Subcutaneous preadipocyte (primary cell): ENCODE results near the gene SRMS. TPM values are rescaled to one million over a fixed set of nuclear protein-coding genes. Genes with fewer than 3 reads are reported as not detected.

Source experiments
- total RNA-seq: library from RNA; depleted of rRNA; stranded (reverse); fragments of >200 nt; gene quantifications from 2 replicates; pipeline ENCODE4 v1.2.3, GENCODE V29; 2012

The SRMS gene
- total RNA-seq: not detected in 2 replicates

DNA sequence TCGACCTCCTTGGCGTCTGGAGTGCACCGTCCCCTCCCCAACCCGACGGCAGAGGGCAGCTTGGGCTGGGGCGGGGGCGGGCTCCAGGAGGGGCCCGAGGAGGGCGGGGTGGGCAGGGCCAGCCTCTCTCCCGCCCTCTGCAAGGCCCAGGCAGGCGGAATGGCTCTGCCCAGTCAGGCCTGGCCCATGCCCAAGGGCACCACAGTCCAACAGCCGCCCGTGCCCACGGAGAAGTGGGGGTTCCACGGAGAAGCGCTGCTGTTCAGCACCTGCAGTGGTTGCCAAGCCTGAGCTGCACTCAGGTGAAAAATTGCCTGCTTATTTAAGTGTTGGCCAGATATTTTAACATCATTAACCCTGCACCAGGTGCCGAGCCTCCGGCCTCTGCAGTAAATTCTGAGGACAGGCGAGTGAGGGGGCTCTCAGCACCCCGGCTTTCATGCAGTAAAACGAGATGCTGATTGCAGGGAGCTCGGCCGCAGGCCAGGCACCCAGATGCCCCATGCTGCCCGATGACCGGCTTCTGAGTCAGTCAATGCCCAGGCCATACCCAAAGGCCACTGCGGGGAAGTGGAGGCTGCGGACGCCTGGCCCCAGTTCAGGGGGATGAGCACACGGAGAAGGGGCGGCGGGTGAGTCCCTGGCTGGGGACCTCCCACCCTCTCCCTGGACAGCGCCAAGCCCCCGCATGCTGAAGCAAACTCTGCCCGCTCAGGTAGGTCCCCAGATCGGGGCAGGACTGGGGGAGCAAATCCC is at the start of gene SRMS:
Gene SRMS (minus strand): TSS at position 25 of the 756 bp plus-strand sequence. CDS start 286 bp downstream, outside the sequence.

DNA sequence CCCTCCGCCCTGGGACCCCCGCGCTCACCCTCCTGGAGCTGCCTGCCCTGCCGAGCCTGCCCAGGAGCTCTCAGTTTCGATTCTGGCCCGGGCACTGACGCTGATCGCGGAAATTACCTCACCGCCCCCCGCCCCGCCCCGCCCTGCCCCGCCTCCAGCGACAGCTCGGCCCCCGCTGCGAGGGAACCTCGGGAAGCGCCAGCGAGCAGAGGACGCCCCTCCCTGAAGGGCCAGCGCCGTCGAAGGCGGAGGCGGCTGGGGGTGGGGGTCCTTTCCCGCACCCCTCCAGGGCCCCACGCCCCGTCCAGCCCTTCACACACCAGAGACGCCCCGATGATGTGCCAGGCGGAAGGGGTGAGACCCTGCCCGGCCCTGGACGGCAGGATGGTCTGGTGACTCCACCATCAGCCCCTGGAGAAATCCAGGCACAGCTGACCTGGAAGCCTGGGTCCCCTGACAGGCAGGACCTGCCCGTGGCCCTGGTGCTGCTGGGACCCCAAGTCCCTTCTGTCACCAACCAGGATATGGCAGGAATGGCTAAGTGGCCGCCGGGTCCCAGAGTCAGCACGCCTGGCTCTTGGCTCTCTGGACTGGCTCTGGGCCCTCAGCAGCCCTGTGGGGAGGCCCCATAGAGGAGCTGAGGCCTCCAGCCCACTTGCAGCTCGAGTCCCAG is 26.7 kb upstream of the SRMS start, which contains the start of gene HELZ2:
Gene HELZ2 (minus strand): TSS at position 84 of the 673 bp plus-strand sequence. CDS start 1,854 bp downstream, outside the sequence.

GRCh38 chr20:63553933-63554290 is 6.4 kb upstream of the SRMS start, which contains the start of gene FNDC11:
TSS of gene FNDC11 (plus strand) at chr20:63554159. CDS start at chr20:63555664, 1,505 bp downstream.

GRCh38 chr20:63536997-63537524 is 10.5 kb downstream of the SRMS start, which contains the start of gene PTK6:
TSS of gene PTK6 (minus strand) at chr20:63537376. CDS start at chr20:63537314, 62 bp downstream.

DNA sequence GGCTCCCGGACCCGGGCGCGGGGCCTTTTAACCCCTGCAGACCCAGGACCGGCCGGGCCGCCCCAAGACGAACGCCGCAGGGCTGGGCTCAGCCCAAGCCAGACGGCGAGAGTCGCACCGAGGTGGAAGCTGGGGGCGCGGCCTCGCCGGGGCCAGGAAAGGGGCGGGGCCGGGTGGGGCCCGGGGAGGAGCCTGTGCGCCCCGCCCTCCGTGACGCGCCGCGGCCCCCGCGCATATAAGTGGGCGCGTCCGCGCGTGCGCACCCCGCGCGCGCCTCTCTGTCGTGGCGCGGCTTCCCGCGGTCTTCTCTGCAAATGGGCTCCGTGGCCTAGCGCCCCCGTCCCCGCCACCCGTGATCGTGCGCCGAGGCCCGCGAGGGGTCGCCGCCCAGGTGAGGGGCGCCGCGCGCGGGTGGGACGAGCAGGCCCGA is 27.0 kb downstream of the SRMS start, which contains the start of gene PPDPF:
Gene PPDPF (plus strand): TSS at position 262 of the 430 bp plus-strand sequence. CDS start 544 bp downstream, outside the sequence.

DNA sequence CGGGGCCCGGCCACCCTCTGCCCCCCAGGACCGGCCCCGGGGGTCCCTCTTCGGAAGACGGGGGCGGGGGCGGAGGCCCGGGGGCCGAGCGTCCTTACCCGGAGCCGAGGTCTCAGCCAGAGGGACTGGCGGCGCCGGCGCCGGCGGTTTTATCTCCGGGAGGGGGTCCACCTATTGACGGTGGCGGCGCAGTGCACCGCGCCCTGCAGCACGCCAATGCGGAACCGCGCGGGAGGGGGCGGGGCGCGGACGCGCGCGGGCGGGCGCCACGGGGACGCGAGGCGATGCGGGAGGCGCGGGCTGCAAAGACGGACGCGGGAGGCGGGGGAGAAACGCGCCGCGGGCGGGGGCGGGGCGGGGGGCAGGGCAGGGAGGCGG is 48.6 kb downstream of the SRMS start, which contains the start of gene EEF1A2:
Gene EEF1A2 (minus strand): TSS at position 124 of the 378 bp plus-strand sequence. CDS start 1,320 bp downstream, outside the sequence.

Other genes starting within 250 kb of the SRMS start
- gene CHRNA4, start 186.4 kb downstream of the SRMS start, total RNA-seq: not detected in 2 replicates
- gene KCNQ2, start 75.1 kb downstream of the SRMS start, total RNA-seq: not detected in 2 replicates
- not detected in 2 replicates for gene EEF1A2, start 48.7 kb downstream of the SRMS start, total RNA-seq
- 58.6 and 66.9 TPM in 2 replicates for gene PPDPF, start 27.0 kb downstream of the SRMS start, total RNA-seq
- under 0.01 TPM in 1 of 2 replicates, not detected in the other for gene PTK6, start 10.4 kb downstream of the SRMS start, total RNA-seq
- 0.20 and 0.37 TPM in 2 replicates for gene FNDC11, start 6.4 kb upstream of the SRMS start, total RNA-seq
- gene HELZ2, start 26.5 kb upstream of the SRMS start, total RNA-seq: 21.3 and 35.6 TPM in 2 replicates
- 6.6 and 12.1 TPM in 2 replicates for gene GMEB2, start 79.4 kb upstream of the SRMS start, total RNA-seq
- 8.8 and 15.1 TPM in 2 replicates for gene STMN3, start 105.7 kb upstream of the SRMS start, total RNA-seq
- 11.8 and 18.2 TPM in 2 replicates for gene RTEL1, start 110.6 kb upstream of the SRMS start, total RNA-seq
- gene TNFRSF6B, start 148.9 kb upstream of the SRMS start, total RNA-seq: 8.2 and 10.7 TPM in 2 replicates
- gene ARFRP1, start 160.2 kb upstream of the SRMS start, total RNA-seq: 23.5 and 29.7 TPM in 2 replicates
- gene ZGPAT, start 160.3 kb upstream of the SRMS start, total RNA-seq: 15.1 and 19.4 TPM in 2 replicates
- 2.2 and 2.9 TPM in 2 replicates for gene LIME1, start 188.9 kb upstream of the SRMS start, total RNA-seq
- 22.0 and 34.0 TPM in 2 replicates for gene SLC2A4RG, start 192.0 kb upstream of the SRMS start, total RNA-seq